ENCODE results near the gene TSNAXIP1. TPM values are rescaled to one million over a fixed set of nuclear protein-coding genes. Genes with fewer than 3 reads are reported as not detected.

TSNAXIP1 gene
- total RNA-seq, 1 experiment from 2014 or later: 0.49 TPM

GRCh38 chr16:67872631-67873434, 66.1 kb downstream of the TSNAXIP1 start, which contains the start of gene EDC4:
TSS of gene EDC4 (plus strand) at chr16:67873052. CDS start at chr16:67873262, 210 bp downstream.
- H3K9me3 ChIP-seq (replicated peaks): no peaks in the 10 kb centered on the region
- H3K4me1 ChIP-seq: no peaks in the 10 kb centered on the region
- H3K36me3 ChIP-seq: peaks cover 4% of the 10 kb centered on the region
- peak; percentile 72 to 77 for DNase-seq
- H3K27ac ChIP-seq: peak within 1 kb of the TSS; percentile 55
- no peaks in the 10 kb centered on the region for H3K27me3 ChIP-seq
- H3K4me3 ChIP-seq: peak within 1 kb of the TSS; percentile 97

GRCh38 chr16:67873435-67874370, 67.0 kb downstream of the TSNAXIP1 start:
- Histone ChIP-seq H3K9me3 (replicated peaks) (no peaks in the 10 kb centered on the region), H3K4me3 (peak overlapping the region; percentile 97), H3K4me1 (no peaks in the 10 kb centered on the region), H3K27ac (peak overlapping the region; percentile 55), H3K36me3 (peaks cover 7% of the 10 kb centered on the region), H3K27me3 (no peaks in the 10 kb centered on the region)
- DNase-seq: no peak

- H3K36me3 ChIP-seq: peaks cover 7% of the 10 kb centered on the region
- no peak overlapping the region for H3K27ac ChIP-seq
- H3K27me3 ChIP-seq: no peaks in the 10 kb centered on the region
- H3K4me3 ChIP-seq: no peak overlapping the region
- H3K4me1 ChIP-seq: no peaks in the 10 kb centered on the region
- DNase-seq: no peak
- no peaks in the 10 kb centered on the region for H3K9me3 ChIP-seq (replicated peaks)
Measured at GRCh38 chr16:67874372-67874771, 67.7 kb downstream of the TSNAXIP1 start.

- H3K4me1 ChIP-seq: peaks cover 2% of the 10 kb centered on the region; the same call in 1 of the 2 replicates
- no peaks in the 10 kb centered on the region for H3K9me3 ChIP-seq (replicated peaks)
- H3K27ac ChIP-seq: no peak overlapping the region
- H3K27me3 ChIP-seq: no peaks in the 10 kb centered on the region
- H3K4me3 ChIP-seq: no peak overlapping the region
- no peak for DNase-seq
- H3K36me3 ChIP-seq: peaks cover 9% of the 10 kb centered on the region; the same call in 1 of the 2 replicates
Measured at GRCh38 chr16:67877064-67877463, 70.4 kb downstream of the TSNAXIP1 start.

Other genes starting within 250 kb of the TSNAXIP1 start
- 53.9 and 58.7 TPM in 2 replicates for gene CTCF, start 244.4 kb upstream of the TSNAXIP1 start, total RNA-seq (2014; rRNA removed; shearing (Covaris generic))
- 0.43 TPM in 2 replicates for gene CARMIL2, start 161.7 kb upstream of the TSNAXIP1 start, total RNA-seq (2014; rRNA removed; shearing (Covaris generic))
- gene ACD, start 146.6 kb upstream of the TSNAXIP1 start, total RNA-seq (2014; rRNA removed; shearing (Covaris generic)): 13.7 and 15.5 TPM in 2 replicates
- gene PARD6A, start 145.9 kb upstream of the TSNAXIP1 start, total RNA-seq (2014; rRNA removed; shearing (Covaris generic)): 0.65 and 0.76 TPM in 2 replicates
- 2.5 and 3.0 TPM in 2 replicates for gene ENKD1, start 140.1 kb upstream of the TSNAXIP1 start, total RNA-seq (2014; rRNA removed; shearing (Covaris generic))
- gene C16orf86, start 140.1 kb upstream of the TSNAXIP1 start, total RNA-seq (2014; rRNA removed; shearing (Covaris generic)): 0.81 and 0.96 TPM in 2 replicates
- 10.5 and 11.2 TPM in 2 replicates for gene GFOD2, start 87.6 kb upstream of the TSNAXIP1 start, total RNA-seq (2014; rRNA removed; shearing (Covaris generic))
- gene RANBP10, start 329 bp upstream of the TSNAXIP1 start, total RNA-seq (2014; rRNA removed; shearing (Covaris generic)): 3.9 and 4.9 TPM in 2 replicates
- 24.8 and 27.1 TPM in 2 replicates for gene THAP11, start 35.4 kb downstream of the TSNAXIP1 start, total RNA-seq (2014; rRNA removed; shearing (Covaris generic))
- gene NUTF2, start 40.0 kb downstream of the TSNAXIP1 start, total RNA-seq (2014; rRNA removed; shearing (Covaris generic)): 164 and 177 TPM in 2 replicates
- gene CENPT, start 40.8 kb downstream of the TSNAXIP1 start, total RNA-seq (2014; rRNA removed; shearing (Covaris generic)): 15.4 and 18.8 TPM in 2 replicates
- 40.9 and 43.5 TPM in 2 replicates for gene EDC4, start 66.2 kb downstream of the TSNAXIP1 start, total RNA-seq (2014; rRNA removed; shearing (Covaris generic))
- gene NRN1L, start 78.0 kb downstream of the TSNAXIP1 start, total RNA-seq (2014; rRNA removed; shearing (Covaris generic)): not detected in 2 replicates
- 5.6 and 6.1 TPM in 2 replicates for gene PSKH1, start 86.4 kb downstream of the TSNAXIP1 start, total RNA-seq (2014; rRNA removed; shearing (Covaris generic))
- 0.99 and 1.7 TPM in 2 replicates for gene CTRL, start 125.0 kb downstream of the TSNAXIP1 start, total RNA-seq (2014; rRNA removed; shearing (Covaris generic))
- 7.4 and 7.6 TPM in 2 replicates for gene PSMB10, start 130.0 kb downstream of the TSNAXIP1 start, total RNA-seq (2014; rRNA removed; shearing (Covaris generic))
- 2.3 and 4.5 TPM in 2 replicates for gene LCAT, start 137.2 kb downstream of the TSNAXIP1 start, total RNA-seq (2014; rRNA removed; shearing (Covaris generic))
- 12.6 and 15.1 TPM in 2 replicates for gene SLC12A4, start 161.7 kb downstream of the TSNAXIP1 start, total RNA-seq (2014; rRNA removed; shearing (Covaris generic))
- gene DPEP3, start 173.6 kb downstream of the TSNAXIP1 start, total RNA-seq (2014; rRNA removed; shearing (Covaris generic)): not detected in 2 replicates
- not detected in 2 replicates for gene DPEP2, start 192.6 kb downstream of the TSNAXIP1 start, total RNA-seq (2014; rRNA removed; shearing (Covaris generic))
- not detected in 2 replicates for gene DPEP2NB, start 209.0 kb downstream of the TSNAXIP1 start, total RNA-seq (2014; rRNA removed; shearing (Covaris generic))
- gene DDX28, start 216.3 kb downstream of the TSNAXIP1 start, total RNA-seq (2014; rRNA removed; shearing (Covaris generic)): 9.4 and 9.9 TPM in 2 replicates
- gene DUS2, start 216.4 kb downstream of the TSNAXIP1 start, total RNA-seq (2014; rRNA removed; shearing (Covaris generic)): 8.6 and 9.0 TPM in 2 replicates